Glomerular endothelial cell (primary cell): ENCODE data around the gene FAM180A. TPM values are rescaled to one million over a fixed set of nuclear protein-coding genes. Genes with fewer than 3 reads are reported as not detected.
"Not testable (repeated sequence)": the region's sequence is repeated elsewhere in the genome, so short reads cannot be mapped to it uniquely, and the experiment has no call there.

Experiments used
- DNase-seq: peaks from one replicate; pipeline ENCODE4 v3.0.0-alpha.2; 2011; ENCODE audit warnings: low read depth, low spot score; ENCODE audit errors: extremely low read depth
- total RNA-seq: library from RNA; depleted of rRNA; stranded (reverse); fragments of >200 nt; gene quantifications from 2 replicates; pipeline ENCODE4 v1.2.3, GENCODE V29; 2015

Gene FAM180A
- total RNA-seq, 1 donor from 2014 or later: not detected

- DNase-seq: no peak
These were observed 33.5 kb downstream of the FAM180A start for GRCh38 chr7:135715055-135715522.

GRCh38 chr7:135714534-135715009 lies 34.0 kb downstream of the FAM180A start:
- no peak for DNase-seq

- no peak for DNase-seq
These were observed 34.7 kb downstream of the FAM180A start for GRCh38 chr7:135713836-135714470.

GRCh38 chr7:135712796-135713195 lies 35.8 kb downstream of the FAM180A start:
- DNase-seq: no peak

- DNase-seq: no peak
These were observed 36.3 kb downstream of the FAM180A start for GRCh38 chr7:135712182-135712782.

- DNase-seq: no peak
These were observed 37.5 kb downstream of the FAM180A start for GRCh38 chr7:135711139-135711469.

- no peak for DNase-seq
These were observed 38.0 kb downstream of the FAM180A start for GRCh38 chr7:135710417-135711138.

- no peak for DNase-seq
These were observed 39.1 kb downstream of the FAM180A start for GRCh38 chr7:135709508-135709907.

- no peak for DNase-seq
These were observed 40.6 kb downstream of the FAM180A start for GRCh38 chr7:135708041-135708440.

- DNase-seq: no peak
These were observed 41.0 kb downstream of the FAM180A start for GRCh38 chr7:135707570-135707966.

GRCh38 chr7:135706858-135707569 lies 41.6 kb downstream of the FAM180A start:
- DNase-seq: no peak

GRCh38 chr7:135706038-135706742 lies 42.4 kb downstream of the FAM180A start:
- DNase-seq: no peak

- no peak for DNase-seq
These were observed 43.9 kb downstream of the FAM180A start for GRCh38 chr7:135704698-135705097.

- DNase-seq: no peak
These were observed 44.5 kb downstream of the FAM180A start for GRCh38 chr7:135704074-135704473.

- no peak for DNase-seq
These were observed 51.1 kb downstream of the FAM180A start for GRCh38 chr7:135697276-135698049.

GRCh38 chr7:135693558-135693957 lies 55.1 kb downstream of the FAM180A start:
- DNase-seq: no peak

GRCh38 chr7:135692606-135693005 lies 56.0 kb downstream of the FAM180A start:
- DNase-seq: not testable (repeated sequence)

GRCh38 chr7:135692055-135692454 lies 56.6 kb downstream of the FAM180A start:
- DNase-seq: no peak

- DNase-seq: no peak
These were observed 58.0 kb downstream of the FAM180A start for GRCh38 chr7:135690566-135690965.

GRCh38 chr7:135687466-135687865 lies 61.1 kb downstream of the FAM180A start:
- DNase-seq: no peak
